Mesothelial cell of epicardium (in vitro differentiated cells): Measurements from ENCODE around the gene TRIO. TPM values are rescaled to one million over a fixed set of nuclear protein-coding genes. Genes with fewer than 3 reads are reported as not detected.

ENCODE experiments used
- DNase-seq, 2 experiments: peaks; one replicate each; pipeline ENCODE4 v3.0.0; 2021; ENCODE audit warnings: low spot score in 2 of 2; ENCODE audit not compliant: unreplicated experiment in 2 of 2
- H3K27ac Mint-ChIP-seq: 2 replicates; pipeline ENCODE4 v1.8.0; 2021; ENCODE audit warnings: mixed read lengths
- H3K27me3 Mint-ChIP-seq: 2 replicates; pipeline ENCODE4 v1.8.0; 2021; ENCODE audit warnings: low read depth, mixed read lengths
- H3K36me3 Mint-ChIP-seq: 2 replicates; pipeline ENCODE4 v1.8.0; 2021; ENCODE audit warnings: mixed read lengths
- H3K4me1 Mint-ChIP-seq: 2 replicates; pipeline ENCODE4 v1.8.0; 2021; ENCODE audit warnings: mixed read lengths
- H3K4me3 Mint-ChIP-seq: 2 replicates; pipeline ENCODE4 v1.8.0; 2021; ENCODE audit warnings: mild to moderate bottlenecking, moderate library complexity, mixed read lengths
- H3K9me3 Mint-ChIP-seq: 2 replicates; pipeline ENCODE4 v1.8.0; 2021; ENCODE audit warnings: mixed read lengths
- total RNA-seq: library from RNA; stranded (reverse); gene quantifications from 3 replicates; pipeline ENCODE4 v1.2.1, GENCODE V29; 2021
- TF ChIP-seq, protein P1 (sequence below): fragments of 200-600 bp; sonication (generic); IDR thresholded peaks from one replicate; pipeline ENCODE4 v1.5.0; 2021; ENCODE audit warnings: antibody characterized with exemption; ENCODE audit not compliant: unreplicated experiment

TRIO gene
- total RNA-seq, 1 donor from 2014 or later, result 209 TPM

DNA sequence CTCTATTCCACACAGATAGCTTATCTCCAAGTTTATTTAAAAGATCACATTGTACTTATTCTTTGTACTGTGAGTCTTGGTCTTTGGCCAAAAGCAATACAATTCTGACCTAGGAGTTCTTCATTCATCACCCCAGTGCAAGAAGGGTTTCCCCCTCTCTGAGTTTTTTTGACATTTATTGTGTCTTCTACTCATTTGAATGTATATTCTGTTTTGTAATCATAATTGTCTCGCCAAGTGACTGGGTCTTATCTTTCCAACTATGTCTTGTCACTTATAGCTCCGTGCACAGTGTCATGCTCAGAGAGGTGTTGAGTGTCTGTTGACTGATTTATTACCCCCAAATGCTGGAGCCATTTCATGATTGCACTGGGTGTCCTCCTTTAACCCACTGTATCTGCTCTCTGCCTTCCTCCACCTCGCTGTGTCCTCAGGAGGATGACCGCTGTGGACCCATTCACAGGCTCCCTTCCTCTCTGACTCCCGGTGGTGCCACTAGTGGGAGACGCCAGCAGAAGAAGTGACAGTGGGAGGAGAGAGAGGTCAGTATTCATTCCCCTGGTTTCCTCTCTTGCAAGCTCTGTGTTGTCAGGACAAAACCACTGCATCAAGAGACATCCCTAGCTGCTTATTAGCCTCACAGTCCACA, 11.2 kb upstream of the TRIO start:
- no peak for DNase-seq
- Mint-ChIP-seq H3K4me1 (peaks cover 8% of the 10 kb centered on the region), H3K4me3 (no peak overlapping the region), H3K36me3 (no peaks in the 10 kb centered on the region), H3K27me3 (peaks cover 11% of the 10 kb centered on the region), H3K27ac (no peak overlapping the region), H3K9me3 (peaks cover 8% of the 10 kb centered on the region)
- TF ChIP-seq, protein P1, sequence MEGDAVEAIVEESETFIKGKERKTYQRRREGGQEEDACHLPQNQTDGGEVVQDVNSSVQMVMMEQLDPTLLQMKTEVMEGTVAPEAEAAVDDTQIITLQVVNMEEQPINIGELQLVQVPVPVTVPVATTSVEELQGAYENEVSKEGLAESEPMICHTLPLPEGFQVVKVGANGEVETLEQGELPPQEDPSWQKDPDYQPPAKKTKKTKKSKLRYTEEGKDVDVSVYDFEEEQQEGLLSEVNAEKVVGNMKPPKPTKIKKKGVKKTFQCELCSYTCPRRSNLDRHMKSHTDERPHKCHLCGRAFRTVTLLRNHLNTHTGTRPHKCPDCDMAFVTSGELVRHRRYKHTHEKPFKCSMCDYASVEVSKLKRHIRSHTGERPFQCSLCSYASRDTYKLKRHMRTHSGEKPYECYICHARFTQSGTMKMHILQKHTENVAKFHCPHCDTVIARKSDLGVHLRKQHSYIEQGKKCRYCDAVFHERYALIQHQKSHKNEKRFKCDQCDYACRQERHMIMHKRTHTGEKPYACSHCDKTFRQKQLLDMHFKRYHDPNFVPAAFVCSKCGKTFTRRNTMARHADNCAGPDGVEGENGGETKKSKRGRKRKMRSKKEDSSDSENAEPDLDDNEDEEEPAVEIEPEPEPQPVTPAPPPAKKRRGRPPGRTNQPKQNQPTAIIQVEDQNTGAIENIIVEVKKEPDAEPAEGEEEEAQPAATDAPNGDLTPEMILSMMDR, result no peak

DNA sequence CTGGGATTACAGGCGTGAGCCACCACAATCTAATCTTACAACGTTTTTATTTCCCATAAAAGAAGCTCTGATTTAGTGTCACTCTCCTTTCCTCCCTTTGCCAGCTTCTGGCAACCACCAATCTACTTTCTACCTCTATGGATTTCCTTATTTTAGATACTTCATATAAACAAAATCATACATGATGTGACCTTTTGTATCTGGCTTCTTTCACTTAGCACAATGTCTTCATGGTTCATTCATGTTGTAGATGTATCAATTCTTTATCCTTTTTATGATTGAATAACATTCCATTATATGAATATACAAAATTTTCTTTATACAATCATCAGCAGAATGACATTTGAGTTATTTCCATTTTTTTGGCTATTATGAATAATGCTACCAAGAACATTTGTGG, 9.7 kb upstream of the TRIO start:
- TF ChIP-seq, protein P1, result no peak
- H3K27ac Mint-ChIP-seq, result no peak overlapping the region
- DNase-seq, result no peak
- peaks cover 8% of the 10 kb centered on the region for H3K4me1 Mint-ChIP-seq
- peaks cover 10% of the 10 kb centered on the region for H3K27me3 Mint-ChIP-seq
- peaks cover 8% of the 10 kb centered on the region for H3K9me3 Mint-ChIP-seq
- H3K4me3 Mint-ChIP-seq, result no peak overlapping the region
- H3K36me3 Mint-ChIP-seq, result no peaks in the 10 kb centered on the region

DNA sequence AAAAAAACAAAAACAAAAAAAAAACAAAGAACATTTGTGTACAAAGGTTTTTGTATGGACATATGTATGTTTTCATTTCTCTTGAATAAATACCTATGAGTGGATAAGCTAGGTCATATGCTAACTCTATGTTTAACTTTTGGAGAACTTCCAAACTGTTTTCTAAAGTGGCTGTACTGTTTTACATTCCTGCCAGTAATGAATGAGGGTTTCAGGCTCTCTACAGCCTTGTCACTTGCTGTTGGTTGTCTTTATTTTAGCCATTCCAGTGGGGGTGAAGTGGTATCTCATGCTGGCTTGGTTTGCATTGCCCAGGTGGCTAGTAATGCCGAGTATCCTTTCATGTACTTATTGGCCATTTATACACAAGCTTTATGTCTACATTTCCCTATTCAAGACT, 9.1 kb upstream of the TRIO start:
- H3K27me3 Mint-ChIP-seq, result peaks cover 9% of the 10 kb centered on the region
- H3K9me3 Mint-ChIP-seq, result peaks cover 8% of the 10 kb centered on the region
- H3K27ac Mint-ChIP-seq, result no peak overlapping the region
- no peaks in the 10 kb centered on the region for H3K36me3 Mint-ChIP-seq
- DNase-seq, result no peak
- peaks cover 8% of the 10 kb centered on the region for H3K4me1 Mint-ChIP-seq
- TF ChIP-seq, protein P1, result no peak
- H3K4me3 Mint-ChIP-seq, result no peak overlapping the region

DNA sequence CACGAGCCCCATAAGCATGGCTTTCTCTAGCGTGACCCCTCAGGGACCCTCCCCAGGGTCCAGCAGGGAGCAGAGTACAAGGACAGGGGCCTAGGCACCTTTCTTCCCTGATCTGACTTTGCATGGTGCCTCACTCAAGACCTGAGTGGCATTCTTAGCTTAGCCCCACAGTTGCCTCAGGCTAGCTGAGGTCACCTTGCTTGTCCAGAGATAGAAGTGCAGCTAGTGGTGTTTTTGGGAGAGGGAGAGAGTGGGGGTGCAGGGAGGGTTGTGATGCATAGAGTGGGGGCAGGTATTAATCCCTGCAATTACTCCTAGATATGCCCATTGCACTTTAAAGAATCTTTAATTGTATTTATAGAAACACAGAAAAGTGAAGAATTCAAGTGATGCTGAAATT, 8.4 kb upstream of the TRIO start:
- Mint-ChIP-seq H3K36me3 (no peaks in the 10 kb centered on the region), H3K27me3 (peaks cover 14% of the 10 kb centered on the region), H3K4me1 (peaks cover 8% of the 10 kb centered on the region), H3K9me3 (peaks cover 8% of the 10 kb centered on the region), H3K27ac (no peak overlapping the region), H3K4me3 (no peak overlapping the region)
- no peak for DNase-seq
- TF ChIP-seq, protein P1, result no peak

DNA sequence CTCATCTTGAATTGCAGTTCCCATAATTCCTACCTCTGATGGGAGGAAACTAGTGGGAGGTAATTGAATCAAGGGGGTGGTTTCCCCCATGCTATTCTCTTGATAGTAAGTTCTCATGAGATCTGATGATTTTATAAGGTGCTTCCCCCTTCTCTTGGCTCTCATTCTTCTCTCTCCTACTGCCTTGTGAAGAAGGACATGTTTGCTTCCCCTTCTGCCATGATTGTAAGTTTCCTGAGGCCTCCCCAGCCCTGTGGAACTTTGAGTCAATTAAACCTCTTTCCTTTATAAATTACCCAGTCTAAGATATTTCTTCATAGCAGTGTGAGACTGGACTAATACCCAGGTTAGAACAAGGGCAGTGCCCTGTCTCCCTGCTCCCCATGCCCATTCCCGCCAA, 7.5 kb upstream of the TRIO start:
- H3K36me3 Mint-ChIP-seq, result no peaks in the 10 kb centered on the region
- no peak for DNase-seq
- peaks cover 13% of the 10 kb centered on the region for H3K27me3 Mint-ChIP-seq
- peaks cover 8% of the 10 kb centered on the region for H3K4me1 Mint-ChIP-seq
- TF ChIP-seq, protein P1, result no peak
- H3K4me3 Mint-ChIP-seq, result no peak overlapping the region
- H3K9me3 Mint-ChIP-seq, result peaks cover 8% of the 10 kb centered on the region
- no peak overlapping the region for H3K27ac Mint-ChIP-seq

DNA sequence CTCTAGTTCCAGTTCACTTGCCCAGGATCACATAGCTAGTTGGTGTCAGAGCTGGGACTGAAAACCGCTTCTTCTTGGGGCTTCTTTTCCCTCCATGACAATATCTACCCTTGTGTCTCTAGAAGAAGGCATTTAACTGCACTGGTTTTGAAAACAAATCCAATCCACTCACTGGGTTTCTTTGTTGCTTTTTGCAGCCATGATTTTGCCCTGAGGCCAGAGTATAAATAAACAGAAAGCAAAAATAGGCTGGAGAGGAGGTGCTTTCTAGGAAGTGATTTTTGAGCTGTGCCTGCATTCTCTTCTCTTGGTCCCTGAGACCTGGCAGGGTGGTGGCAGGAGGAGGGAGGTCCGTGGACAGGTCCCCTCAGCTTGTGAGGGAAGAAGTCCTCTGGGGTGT, 6.9 kb upstream of the TRIO start:
- H3K27me3 Mint-ChIP-seq, result peaks cover 13% of the 10 kb centered on the region
- H3K4me1 Mint-ChIP-seq, result peaks cover 8% of the 10 kb centered on the region
- H3K4me3 Mint-ChIP-seq, result no peak overlapping the region
- no peak overlapping the region for H3K27ac Mint-ChIP-seq
- H3K9me3 Mint-ChIP-seq, result peaks cover 8% of the 10 kb centered on the region
- no peaks in the 10 kb centered on the region for H3K36me3 Mint-ChIP-seq
- TF ChIP-seq, protein P1, result no peak
- no peak for DNase-seq
